Panc1 (cell line): ENCODE results near the gene RSPH3. TPM values are rescaled to one million over a fixed set of nuclear protein-coding genes. Genes with fewer than 3 reads are reported as not detected.

ENCODE experiments used
- ATAC-seq: fragments of 200-7000 bp; cut with Tn5 transposase; 2 replicates; pipeline ENCODE4 v1.9.1; 2020; ENCODE audit warnings: mild to moderate bottlenecking, moderate library complexity
- BruUV-seq: library from RNA; stranded (reverse); fragments of 400-500 nt; replicated peaks from 2 replicates; lab custom pipeline; 2021; lab: Mats Ljungman, UMichigan
- CTCF ChIA-PET: fragments of 300-600 bp; sonication (Branson Sonifier 250); formaldehyde crosslinking; loops from one replicate; lab custom pipeline; 2022; ENCODE audit warnings: antibody characterized with exemption; lab: Charles Lee
- POLR2A ChIA-PET: fragments of 300-600 bp; sonication (Branson Sonifier 250); formaldehyde crosslinking; loops from one replicate; lab custom pipeline; 2022; ENCODE audit warnings: antibody characterized with exemption; lab: Charles Lee
- DNase-seq: peaks from one replicate; pipeline ENCODE4 v3.0.0-alpha.2; 2010; ENCODE audit warnings: low read depth, low spot score
- H3K27ac ChIP-seq: 2 replicates; pipeline ENCODE4 v1.5.1; 2011; ENCODE audit warnings: mild to moderate bottlenecking, low read length, inconsistent platforms
- H3K27me3 ChIP-seq: fragments of 200-500 bp; sonication (Bioruptor generic); 2 replicates; pipeline ENCODE4 v1.6.0; 2014; ENCODE audit warnings: low read length, inconsistent platforms; ENCODE audit not compliant: control insufficient read depth, insufficient read depth
- H3K36me3 ChIP-seq: fragments of 200-500 bp; sonication (Bioruptor generic); 2 replicates; pipeline ENCODE4 v1.5.1; 2014; ENCODE audit warnings: inconsistent platforms, mild to moderate bottlenecking, low read length, moderate library complexity; ENCODE audit not compliant: control insufficient read depth, insufficient read depth
- H3K4me1 ChIP-seq: 2 replicates; pipeline ENCODE4 v1.5.1; 2011; ENCODE audit warnings: inconsistent platforms, mild to moderate bottlenecking, low read length, moderate library complexity; ENCODE audit not compliant: control insufficient read depth, insufficient read depth
- H3K4me3 ChIP-seq, 2 experiments: 2 replicates each; pipeline ENCODE4 v1.5.1; 2011 to 2012; ENCODE audit warnings: low read depth in 2 of 2, low read length in 2 of 2, mild to moderate bottlenecking in 2 of 2, inconsistent platforms in 1 of 2, moderate library complexity in 1 of 2
- H3K9me3 ChIP-seq: fragments of 200-500 bp; sonication (Bioruptor generic); 2 replicates; pipeline ENCODE4 v1.5.1; 2014; ENCODE audit warnings: low read depth, mild to moderate bottlenecking, inconsistent platforms, low read length, moderate library complexity; ENCODE audit not compliant: control insufficient read depth, insufficient read depth
- POLR2AphosphoS5 ChIP-seq: IDR thresholded peaks from 2 replicates; pipeline ENCODE4 v1.6.1; 2012; ENCODE audit warnings: mild to moderate bottlenecking, low read depth, low read length, moderate library complexity
- SIN3A ChIP-seq: IDR thresholded peaks from 2 replicates; pipeline ENCODE4 v1.6.1; 2012; ENCODE audit warnings: low read depth, mild to moderate bottlenecking, low read length, moderate library complexity, borderline replicate concordance; ENCODE audit not compliant: insufficient read depth
- TCF7L2 ChIP-seq: IDR thresholded peaks from 2 replicates; pipeline ENCODE4 v1.6.1; 2011; ENCODE audit warnings: mild to moderate bottlenecking, low read depth, low read length, inconsistent platforms
- in situ Hi-C: cut with HindIII; loops from 2 replicates; pipeline ENCODE4 v1.10.0; 2016; ENCODE audit warnings: low sequenced_read_pairs, low pct_unique_long_range_greater_than_20kb
- intact Hi-C: fragments of 100-400 bp; cut with micrococcal nuclease; formaldehyde crosslinking; loops from one replicate; pipeline ENCODE4 v1.10.0; 2022; ENCODE audit not compliant: unreplicated experiment
- total RNA-seq: library from RNA; stranded (reverse); gene quantifications from one replicate; pipeline ENCODE4 v1.2.1, GENCODE V29; 2021; ENCODE audit not compliant: unreplicated experiment
- TF ChIP-seq, protein P1 (sequence below): fragments of 450-650 bp; IDR thresholded peaks from 2 replicates; pipeline ENCODE4 v1.5.1; 2017; ENCODE audit warnings: mild to moderate bottlenecking
- TF ChIP-seq, protein P2 (sequence below), 2 experiments: IDR thresholded peaks; 2 replicates each; pipeline ENCODE4 v1.6.1; 2011 to 2012; ENCODE audit warnings: low read depth in 2 of 2, control low read depth in 1 of 2, low read length in 1 of 2, mild to moderate bottlenecking in 1 of 2, moderate library complexity in 1 of 2; ENCODE audit not compliant: insufficient read depth in 1 of 2

Gene RSPH3
- total RNA-seq, 1 experiment from 2014 or later = 8.1 TPM

DNA sequence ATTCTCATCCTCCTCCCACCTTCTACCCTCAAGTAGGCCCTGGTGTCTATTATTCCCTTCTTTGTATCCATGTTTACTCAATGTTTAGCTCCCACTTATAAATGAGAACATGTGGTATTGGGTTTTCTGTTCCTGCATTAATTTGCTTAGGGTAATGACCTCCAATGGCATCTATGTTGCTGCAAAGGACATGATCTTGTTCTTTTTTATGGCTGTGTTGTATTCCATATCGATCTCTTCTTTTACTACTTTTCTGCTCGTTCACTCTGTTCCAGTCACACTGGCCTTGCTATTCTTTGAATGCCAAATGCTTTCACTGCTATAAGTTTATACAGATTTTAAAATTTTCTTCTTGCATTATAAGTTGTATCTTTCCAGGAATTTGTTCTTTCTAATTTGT is 57.7 kb downstream of the RSPH3 start:
- TF ChIP-seq SIN3A (no peak), POLR2AphosphoS5 (no peak), TCF7L2 (no peak)
- TF ChIP-seq, protein P1, sequence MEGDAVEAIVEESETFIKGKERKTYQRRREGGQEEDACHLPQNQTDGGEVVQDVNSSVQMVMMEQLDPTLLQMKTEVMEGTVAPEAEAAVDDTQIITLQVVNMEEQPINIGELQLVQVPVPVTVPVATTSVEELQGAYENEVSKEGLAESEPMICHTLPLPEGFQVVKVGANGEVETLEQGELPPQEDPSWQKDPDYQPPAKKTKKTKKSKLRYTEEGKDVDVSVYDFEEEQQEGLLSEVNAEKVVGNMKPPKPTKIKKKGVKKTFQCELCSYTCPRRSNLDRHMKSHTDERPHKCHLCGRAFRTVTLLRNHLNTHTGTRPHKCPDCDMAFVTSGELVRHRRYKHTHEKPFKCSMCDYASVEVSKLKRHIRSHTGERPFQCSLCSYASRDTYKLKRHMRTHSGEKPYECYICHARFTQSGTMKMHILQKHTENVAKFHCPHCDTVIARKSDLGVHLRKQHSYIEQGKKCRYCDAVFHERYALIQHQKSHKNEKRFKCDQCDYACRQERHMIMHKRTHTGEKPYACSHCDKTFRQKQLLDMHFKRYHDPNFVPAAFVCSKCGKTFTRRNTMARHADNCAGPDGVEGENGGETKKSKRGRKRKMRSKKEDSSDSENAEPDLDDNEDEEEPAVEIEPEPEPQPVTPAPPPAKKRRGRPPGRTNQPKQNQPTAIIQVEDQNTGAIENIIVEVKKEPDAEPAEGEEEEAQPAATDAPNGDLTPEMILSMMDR = no peak
- TF ChIP-seq, protein P2, sequence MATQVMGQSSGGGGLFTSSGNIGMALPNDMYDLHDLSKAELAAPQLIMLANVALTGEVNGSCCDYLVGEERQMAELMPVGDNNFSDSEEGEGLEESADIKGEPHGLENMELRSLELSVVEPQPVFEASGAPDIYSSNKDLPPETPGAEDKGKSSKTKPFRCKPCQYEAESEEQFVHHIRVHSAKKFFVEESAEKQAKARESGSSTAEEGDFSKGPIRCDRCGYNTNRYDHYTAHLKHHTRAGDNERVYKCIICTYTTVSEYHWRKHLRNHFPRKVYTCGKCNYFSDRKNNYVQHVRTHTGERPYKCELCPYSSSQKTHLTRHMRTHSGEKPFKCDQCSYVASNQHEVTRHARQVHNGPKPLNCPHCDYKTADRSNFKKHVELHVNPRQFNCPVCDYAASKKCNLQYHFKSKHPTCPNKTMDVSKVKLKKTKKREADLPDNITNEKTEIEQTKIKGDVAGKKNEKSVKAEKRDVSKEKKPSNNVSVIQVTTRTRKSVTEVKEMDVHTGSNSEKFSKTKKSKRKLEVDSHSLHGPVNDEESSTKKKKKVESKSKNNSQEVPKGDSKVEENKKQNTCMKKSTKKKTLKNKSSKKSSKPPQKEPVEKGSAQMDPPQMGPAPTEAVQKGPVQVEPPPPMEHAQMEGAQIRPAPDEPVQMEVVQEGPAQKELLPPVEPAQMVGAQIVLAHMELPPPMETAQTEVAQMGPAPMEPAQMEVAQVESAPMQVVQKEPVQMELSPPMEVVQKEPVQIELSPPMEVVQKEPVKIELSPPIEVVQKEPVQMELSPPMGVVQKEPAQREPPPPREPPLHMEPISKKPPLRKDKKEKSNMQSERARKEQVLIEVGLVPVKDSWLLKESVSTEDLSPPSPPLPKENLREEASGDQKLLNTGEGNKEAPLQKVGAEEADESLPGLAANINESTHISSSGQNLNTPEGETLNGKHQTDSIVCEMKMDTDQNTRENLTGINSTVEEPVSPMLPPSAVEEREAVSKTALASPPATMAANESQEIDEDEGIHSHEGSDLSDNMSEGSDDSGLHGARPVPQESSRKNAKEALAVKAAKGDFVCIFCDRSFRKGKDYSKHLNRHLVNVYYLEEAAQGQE (IDR thresholded peaks at IDR 0.05; ENCODE audit: insufficient read depth in 1 of 2, low read depth in 2 of 2, low read length in 1 of 2) = no peak
- Histone ChIP-seq H3K27ac (no peak overlapping the region), H3K9me3 (no peaks in the 10 kb centered on the region), H3K4me3 (no peak overlapping the region), H3K36me3 (no peaks in the 10 kb centered on the region), H3K4me1 (0 out of 2 replicates have a peak, but pooled peaks cover 3% of the 10 kb centered on the region), H3K27me3 (no peaks in the 10 kb centered on the region)
- DNase-seq = no peak
- CTCF ChIA-PET = no interaction called here
- POLR2A ChIA-PET = no interaction called here
- no TSS peak for BruUV-seq
- intact Hi-C loops (no loop called here), in situ Hi-C loops (no loop called here)
- no peak for ATAC-seq

DNA sequence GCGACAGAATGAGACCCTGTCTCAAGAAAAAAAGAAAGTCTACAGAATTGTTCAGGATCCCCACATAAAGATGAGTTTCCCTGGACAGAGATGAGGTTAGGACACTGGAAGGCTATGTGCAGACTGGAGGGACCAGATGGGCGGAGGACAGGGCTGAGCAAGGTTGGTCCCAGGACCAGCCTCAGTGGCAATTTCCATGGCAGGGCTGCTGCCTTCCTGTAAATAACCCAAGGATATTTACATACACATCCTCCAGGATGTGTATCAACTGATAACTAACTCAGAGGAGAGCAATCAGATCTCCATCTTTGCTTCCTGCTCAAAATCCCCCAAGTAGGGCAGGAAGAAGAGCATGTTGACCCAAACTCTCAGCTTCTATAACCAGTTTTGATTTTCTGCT is 58.8 kb downstream of the RSPH3 start:
- 0 out of 2 replicates have a peak, but pooled peaks cover 3% of the 10 kb centered on the region for H3K4me1 ChIP-seq
- no peaks in the 10 kb centered on the region for H3K27me3 ChIP-seq
- ATAC-seq = no peak
- H3K4me3 ChIP-seq = no peak overlapping the region
- CTCF ChIA-PET = no interaction called here
- BruUV-seq = no TSS peak
- no peak for TF ChIP-seq SIN3A
- TF ChIP-seq, protein P1 = no peak
- no peak for TF ChIP-seq POLR2AphosphoS5
- no peak for DNase-seq
- POLR2A ChIA-PET = interaction anchor here (0.7 kb wide), 1 partner anchor 140 kb away, joined by 3 read pairs; no protein-coding TSS in a partner anchor
- in situ Hi-C loops = no loop called here
- no peaks in the 10 kb centered on the region for H3K36me3 ChIP-seq
- H3K9me3 ChIP-seq = no peaks in the 10 kb centered on the region
- H3K27ac ChIP-seq = no peak overlapping the region
- intact Hi-C loops = no loop called here
